Measurements from ENCODE around the gene PLCB4.

Gene PLCB4

DNA sequence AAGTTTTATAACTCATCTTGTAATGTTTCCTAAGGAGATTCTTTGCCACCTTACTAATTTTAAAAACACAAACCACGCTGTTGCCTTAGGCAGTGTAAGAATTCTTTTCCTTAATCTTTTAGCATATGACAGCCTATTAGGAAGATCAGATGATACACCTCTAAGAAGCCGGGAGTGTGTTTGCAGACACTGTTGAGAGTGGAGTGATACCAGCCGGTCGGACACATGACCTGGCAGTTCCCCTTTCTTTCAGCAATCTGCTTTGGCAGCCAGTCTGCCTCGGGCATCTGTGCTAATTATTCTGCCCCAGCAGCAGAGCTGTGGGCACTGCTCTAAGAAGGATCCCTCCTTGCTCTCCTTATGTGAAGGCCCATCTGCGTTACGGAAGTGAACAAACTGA, 50.9 kb downstream of the PLCB4 start:
- H3K27ac ChIP-seq (ENCODE audit: low read depth, low read length) = no peak overlapping the region

GRCh38 chr20:9121211-9121610, 52.3 kb downstream of the PLCB4 start:
- Histone ChIP-seq H4K20me1 (ENCODE audit: low read depth, low read length) (no peaks in the 10 kb centered on the region), H2AFZ (ENCODE audit: low read depth, low read length, severe bottlenecking) (no peak overlapping the region), H3K9me3 (ENCODE audit: insufficient read depth, low read length) (no peaks in the 10 kb centered on the region), H3K4me2 (ENCODE audit: low read depth, low read length, poor library complexity, severe bottlenecking) (no peak overlapping the region), H3K27ac (ENCODE audit: low read depth, low read length) (no peak overlapping the region), H3K27me3 (ENCODE audit: low read length) (no peaks in the 10 kb centered on the region), H3K4me3 (ENCODE audit: insufficient read depth, low read length, poor library complexity, severe bottlenecking) (no peak overlapping the region), H3K9ac (ENCODE audit: low read length) (no peak overlapping the region), H3K36me3 (ENCODE audit: low read length) (no peaks in the 10 kb centered on the region), H3K79me2 (ENCODE audit: insufficient read depth, low read length) (no peaks in the 10 kb centered on the region), H3F3A (ENCODE audit: insufficient read depth) (no peaks in the 10 kb centered on the region), H3K9me2 (replicated peaks; ENCODE audit: insufficient read depth, low read length) (no peaks in the 10 kb centered on the region)
- TF ChIP-seq CTCF (IDR thresholded peaks at IDR 0.05; ENCODE audit: insufficient read depth, low read length, poor library complexity, severe bottlenecking) (no peak), EZH2phosphoT487 (conservative IDR thresholded peaks at IDR 0.05; ENCODE audit: low read length) (no peak)

More for the DNA sequence above, 50.9 kb downstream of the PLCB4 start:
- TF ChIP-seq EZH2phosphoT487 (conservative IDR thresholded peaks at IDR 0.05; ENCODE audit: low read length) (no peak), CTCF (IDR thresholded peaks at IDR 0.05; ENCODE audit: insufficient read depth, low read length, poor library complexity, severe bottlenecking) (no peak)
- Histone ChIP-seq H4K20me1 (ENCODE audit: low read depth, low read length) (no peaks in the 10 kb centered on the region), H3K36me3 (ENCODE audit: low read length) (no peaks in the 10 kb centered on the region), H3K9me3 (ENCODE audit: insufficient read depth, low read length) (no peaks in the 10 kb centered on the region), H3K4me3 (ENCODE audit: insufficient read depth, low read length, poor library complexity, severe bottlenecking) (no peak overlapping the region), H2AFZ (ENCODE audit: low read depth, low read length, severe bottlenecking) (no peak overlapping the region), H3K9ac (ENCODE audit: low read length) (no peak overlapping the region), H3K9me2 (replicated peaks; ENCODE audit: insufficient read depth, low read length) (no peaks in the 10 kb centered on the region), H3K4me2 (ENCODE audit: low read depth, low read length, poor library complexity, severe bottlenecking) (no peak overlapping the region), H3F3A (ENCODE audit: insufficient read depth) (no peaks in the 10 kb centered on the region), H3K27me3 (ENCODE audit: low read length) (no peaks in the 10 kb centered on the region), H3K79me2 (ENCODE audit: insufficient read depth, low read length) (no peaks in the 10 kb centered on the region)

- H3K79me2 ChIP-seq (ENCODE audit: insufficient read depth, low read length) = no peaks in the 10 kb centered on the region
- TF ChIP-seq EZH2phosphoT487 (conservative IDR thresholded peaks at IDR 0.05; ENCODE audit: low read length) (no peak), CTCF (IDR thresholded peaks at IDR 0.05; ENCODE audit: insufficient read depth, low read length, poor library complexity, severe bottlenecking) (no peak)
- H3K9ac ChIP-seq (ENCODE audit: low read length) = no peak overlapping the region
These were observed 53.7 kb downstream of the PLCB4 start for GRCh38 chr20:9122571-9122970.

More at GRCh38 chr20:9122571-9122970, 53.7 kb downstream of the PLCB4 start:
- Histone ChIP-seq H4K20me1 (ENCODE audit: low read depth, low read length) (no peaks in the 10 kb centered on the region), H3K27me3 (ENCODE audit: low read length) (no peaks in the 10 kb centered on the region), H3K9me3 (ENCODE audit: insufficient read depth, low read length) (no peaks in the 10 kb centered on the region), H3K27ac (ENCODE audit: low read depth, low read length) (no peak overlapping the region), H3K9me2 (replicated peaks; ENCODE audit: insufficient read depth, low read length) (no peaks in the 10 kb centered on the region), H2AFZ (ENCODE audit: low read depth, low read length, severe bottlenecking) (no peak overlapping the region), H3K36me3 (ENCODE audit: low read length) (no peaks in the 10 kb centered on the region), H3F3A (ENCODE audit: insufficient read depth) (no peaks in the 10 kb centered on the region), H3K4me3 (ENCODE audit: insufficient read depth, low read length, poor library complexity, severe bottlenecking) (no peak overlapping the region), H3K4me2 (ENCODE audit: low read depth, low read length, poor library complexity, severe bottlenecking) (no peak overlapping the region)

All from SU-DHL-6 (cell line).